Umbilical cord (tissue), 2 donors: ENCODE data around the gene RAD9A. TPM values are rescaled to one million over a fixed set of nuclear protein-coding genes. Genes with fewer than 3 reads are reported as not detected.
A peak's percentile ranks its signal among the peaks of the same experiment; 100 is the strongest.
"Not testable (repeated sequence)": the region's sequence is repeated elsewhere in the genome, so short reads cannot be mapped to it uniquely, and the experiment has no call there.

ENCODE experiments used
- DNase-seq: peaks from one replicate; pipeline ENCODE4 v3.0.0-alpha.2; 2015; ENCODE audit warnings: low spot score
- total RNA-seq: library from RNA; depleted of rRNA; stranded (reverse); fragments of >200 nt; gene quantifications from one replicate; pipeline ENCODE4 v1.2.3, GENCODE V29; 2014; ENCODE audit warnings: low replicate concordance; ENCODE audit not compliant: insufficient read depth

RAD9A gene
- total RNA-seq, 1 donor from 2014 or later: 9.4 TPM

- no peak for DNase-seq
Measured at GRCh38 chr11:67423466-67423865, 31.7 kb downstream of the RAD9A start.

GRCh38 chr11:67423891-67424613, 32.3 kb downstream of the RAD9A start:
- DNase-seq: no peak

- not testable (repeated sequence) for DNase-seq
Measured at GRCh38 chr11:67427364-67427859, 35.6 kb downstream of the RAD9A start.

- peak; percentile 99 for DNase-seq
Measured at GRCh38 chr11:67428052-67429001, 36.5 kb downstream of the RAD9A start, which contains the start of gene RPS6KB2. Gene RPS6KB2 (plus strand): TSS chr11:67428494. CDS start chr11:67428546, 52 bp downstream.

DNA sequence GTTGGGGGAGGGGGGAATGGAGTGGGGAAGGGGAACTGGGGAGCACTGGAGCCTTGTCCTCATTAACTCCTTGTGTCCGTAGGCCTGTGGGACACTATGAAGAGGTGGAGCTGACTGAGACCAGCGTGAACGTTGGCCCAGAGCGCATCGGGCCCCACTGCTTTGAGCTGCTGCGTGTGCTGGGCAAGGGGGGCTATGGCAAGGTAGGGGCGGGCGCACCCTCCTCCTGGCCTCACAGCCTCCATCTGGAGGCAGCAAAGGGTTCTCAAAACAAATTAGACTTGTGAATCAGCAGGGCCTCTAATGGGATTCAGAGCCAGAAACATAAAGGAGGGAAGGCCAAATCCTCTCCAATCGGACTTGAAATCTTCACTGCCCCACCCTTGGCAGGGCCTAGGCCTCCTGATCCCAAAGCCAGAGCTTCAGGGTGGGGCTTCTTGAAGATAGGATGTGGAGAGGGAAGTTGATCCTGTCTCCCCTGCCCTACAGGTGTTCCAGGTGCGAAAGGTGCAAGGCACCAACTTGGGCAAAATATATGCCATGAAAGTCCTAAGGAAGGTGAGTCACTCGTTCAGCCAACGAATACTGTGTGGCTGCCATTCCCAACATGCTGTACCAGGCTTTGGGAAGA, 37.4 kb downstream of the RAD9A start:
- DNase-seq: no peak

GRCh38 chr11:67429722-67430121, 37.9 kb downstream of the RAD9A start:
- DNase-seq: no peak

DNA sequence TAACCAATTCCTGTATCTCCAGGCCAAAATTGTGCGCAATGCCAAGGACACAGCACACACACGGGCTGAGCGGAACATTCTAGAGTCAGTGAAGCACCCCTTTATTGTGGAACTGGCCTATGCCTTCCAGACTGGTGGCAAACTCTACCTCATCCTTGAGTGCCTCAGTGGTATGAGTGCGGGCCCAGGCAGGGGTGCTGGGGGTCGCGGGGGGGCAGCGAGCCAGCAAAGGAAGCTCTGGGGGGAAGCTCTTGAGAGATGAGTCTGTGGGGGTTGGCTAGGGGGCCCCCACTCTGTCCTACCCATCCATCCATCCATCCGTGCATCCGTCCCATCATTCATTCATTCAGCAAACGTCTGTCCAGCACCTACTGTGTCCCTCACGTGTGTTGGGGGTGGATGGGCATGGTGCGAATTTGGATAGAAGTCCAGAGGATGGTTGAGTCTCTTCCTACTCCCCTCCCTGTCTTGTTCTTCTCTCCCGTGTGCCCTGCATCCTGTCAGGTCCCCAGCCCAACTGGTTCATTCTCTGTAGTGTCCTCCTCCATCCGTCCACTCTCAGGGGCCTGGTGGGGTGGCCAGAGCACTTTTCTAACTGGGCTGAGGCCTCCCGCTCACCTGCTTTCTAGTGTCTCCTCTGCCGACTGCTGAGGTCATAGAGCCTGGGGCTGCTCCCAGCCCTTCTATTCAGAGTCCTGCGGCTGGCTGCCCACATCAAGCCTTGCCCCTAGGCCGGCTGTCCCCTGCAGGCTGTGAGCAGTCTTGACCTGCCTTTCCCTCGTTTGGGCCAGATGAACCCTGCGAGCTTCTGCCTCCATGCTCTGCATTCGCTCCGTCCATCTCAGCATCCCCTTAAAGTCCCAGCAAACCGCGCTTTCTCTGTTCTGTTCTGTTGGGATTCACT, 39.8 kb downstream of the RAD9A start:
- DNase-seq: no peak

DNA sequence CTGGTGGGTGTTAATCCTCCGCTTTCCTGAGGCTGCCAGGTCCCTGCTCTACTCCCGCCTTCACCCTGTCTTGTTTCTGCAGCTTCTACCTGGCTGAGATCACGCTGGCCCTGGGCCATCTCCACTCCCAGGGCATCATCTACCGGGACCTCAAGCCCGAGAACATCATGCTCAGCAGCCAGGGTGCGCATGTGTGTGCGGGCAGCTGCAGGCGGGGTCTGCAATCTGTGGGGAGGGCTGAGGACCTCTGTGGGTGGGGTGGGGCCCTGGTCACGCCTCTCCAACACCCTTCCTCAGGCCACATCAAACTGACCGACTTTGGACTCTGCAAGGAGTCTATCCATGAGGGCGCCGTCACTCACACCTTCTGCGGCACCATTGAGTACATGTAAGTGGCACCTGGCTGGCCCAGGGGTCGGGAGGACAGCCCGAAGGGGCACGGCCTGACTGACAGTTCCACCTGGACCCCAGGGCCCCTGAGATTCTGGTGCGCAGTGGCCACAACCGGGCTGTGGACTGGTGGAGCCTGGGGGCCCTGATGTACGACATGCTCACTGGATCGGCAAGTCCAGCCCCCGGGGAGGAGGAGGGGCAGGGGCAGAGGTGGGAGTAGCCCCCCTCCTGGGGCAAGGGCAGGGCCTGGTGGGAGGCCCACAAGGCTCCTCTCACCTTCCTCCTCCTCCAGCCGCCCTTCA, 41.0 kb downstream of the RAD9A start:
- DNase-seq: no peak

DNA sequence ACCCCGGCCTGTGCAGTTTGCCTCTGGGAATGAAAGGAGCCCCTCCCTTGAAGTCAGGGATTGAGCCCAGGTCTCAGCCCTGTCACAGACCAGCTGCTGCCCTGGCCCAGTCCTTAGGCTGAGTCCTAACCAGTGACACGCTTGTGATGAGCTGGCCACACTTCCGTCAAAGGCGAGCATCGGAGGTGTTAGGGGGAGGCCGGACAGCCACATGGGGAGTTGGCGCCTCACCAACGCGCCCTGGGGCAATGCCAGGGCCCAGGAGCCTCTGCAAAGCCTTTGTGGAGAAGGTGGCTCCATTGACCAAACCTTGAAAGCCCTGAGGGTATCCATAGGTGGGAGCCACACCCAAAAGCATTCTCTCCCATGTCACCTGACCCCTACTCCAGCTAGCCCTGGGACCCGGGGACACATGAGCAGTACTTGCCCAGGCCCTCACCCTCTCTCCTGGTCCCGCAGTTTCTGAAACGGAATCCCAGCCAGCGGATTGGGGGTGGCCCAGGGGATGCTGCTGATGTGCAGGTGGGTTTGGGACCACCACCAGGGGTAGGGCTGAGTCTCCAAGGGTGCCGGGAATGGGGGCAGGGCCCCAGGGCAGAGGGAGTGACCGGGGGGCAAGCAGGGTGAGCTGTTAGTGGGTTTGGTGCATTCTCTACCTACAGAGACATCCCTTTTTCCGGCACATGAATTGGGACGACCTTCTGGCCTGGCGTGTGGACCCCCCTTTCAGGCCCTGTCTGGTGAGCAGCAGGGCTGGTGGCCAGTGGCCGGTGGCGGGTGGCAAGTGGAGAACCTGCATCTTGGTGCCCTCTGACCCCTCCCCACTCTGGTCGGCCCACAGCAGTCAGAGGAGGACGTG, 42.0 kb downstream of the RAD9A start:
- DNase-seq: no peak

- DNase-seq: no peak
Measured at GRCh38 chr11:67434395-67434881, 42.7 kb downstream of the RAD9A start.

DNA sequence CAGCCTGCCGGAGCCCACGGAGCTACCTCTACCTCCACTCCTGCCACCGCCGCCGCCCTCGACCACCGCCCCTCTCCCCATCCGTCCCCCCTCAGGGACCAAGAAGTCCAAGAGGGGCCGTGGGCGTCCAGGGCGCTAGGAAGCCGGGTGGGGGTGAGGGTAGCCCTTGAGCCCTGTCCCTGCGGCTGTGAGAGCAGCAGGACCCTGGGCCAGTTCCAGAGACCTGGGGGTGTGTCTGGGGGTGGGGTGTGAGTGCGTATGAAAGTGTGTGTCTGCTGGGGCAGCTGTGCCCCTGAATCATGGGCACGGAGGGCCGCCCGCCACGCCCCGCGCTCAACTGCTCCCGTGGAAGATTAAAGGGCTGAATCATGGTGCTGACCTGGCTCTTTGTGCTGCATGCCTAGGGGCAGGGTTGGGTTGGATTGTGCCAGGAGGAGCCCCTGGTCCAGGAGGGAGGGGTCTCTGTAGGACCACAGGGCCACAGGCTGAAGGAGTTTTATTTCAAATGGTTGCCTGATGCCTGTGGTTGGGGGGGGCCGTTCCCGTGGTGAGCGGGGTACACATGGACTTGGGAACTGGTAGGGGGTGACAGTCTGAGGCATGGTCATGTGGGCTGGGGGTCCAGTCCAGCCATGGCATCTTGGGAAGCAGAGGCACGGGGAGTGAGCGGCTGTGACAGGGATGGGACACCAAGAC, 43.4 kb downstream of the RAD9A start:
- DNase-seq: no peak

DNA sequence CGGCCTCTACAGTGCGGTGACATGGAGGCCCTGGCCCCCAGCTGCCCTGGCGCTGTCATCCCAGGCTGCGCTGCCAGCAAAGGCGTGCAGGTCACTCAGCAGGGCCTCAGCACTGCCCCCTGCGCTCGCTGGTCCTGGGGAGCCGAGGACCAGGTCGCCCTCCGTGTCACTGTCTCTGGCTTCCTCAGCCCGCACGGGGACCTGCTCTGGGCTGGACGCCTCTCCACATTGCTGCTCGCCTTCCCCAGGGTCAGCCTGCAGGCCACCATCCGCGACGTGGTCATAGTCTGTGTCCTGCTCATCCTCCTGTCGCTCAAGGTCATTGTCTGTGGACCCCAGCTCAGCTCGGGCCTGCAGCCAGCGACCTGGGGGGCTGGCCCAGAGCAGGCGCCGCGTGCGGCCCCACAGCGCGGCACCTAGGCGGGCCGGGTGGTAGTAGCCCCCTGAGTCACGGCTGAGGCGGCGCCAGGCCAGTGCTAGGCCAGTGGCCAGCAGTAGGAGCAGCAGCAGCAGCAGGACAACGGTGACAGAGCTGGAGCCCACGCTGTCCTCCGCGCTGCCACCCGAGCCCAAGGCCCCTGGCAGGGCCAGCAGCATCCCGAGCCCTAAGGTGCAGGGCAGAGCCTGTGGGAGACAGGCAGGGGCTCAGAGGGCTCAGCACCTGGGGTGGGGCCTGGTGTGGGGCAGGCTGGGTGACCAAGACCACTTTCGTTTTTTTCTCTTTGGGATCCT, 44.1 kb downstream of the RAD9A start:
- DNase-seq: no peak

- DNase-seq: no peak
Measured at GRCh38 chr11:67436459-67437081, 44.8 kb downstream of the RAD9A start.

- DNase-seq: no peak
Measured at GRCh38 chr11:67437082-67437808, 45.5 kb downstream of the RAD9A start, which contains the start of gene PTPRCAP. Gene PTPRCAP (minus strand): TSS chr11:67437682. CDS start chr11:67437619, 63 bp downstream.

DNA sequence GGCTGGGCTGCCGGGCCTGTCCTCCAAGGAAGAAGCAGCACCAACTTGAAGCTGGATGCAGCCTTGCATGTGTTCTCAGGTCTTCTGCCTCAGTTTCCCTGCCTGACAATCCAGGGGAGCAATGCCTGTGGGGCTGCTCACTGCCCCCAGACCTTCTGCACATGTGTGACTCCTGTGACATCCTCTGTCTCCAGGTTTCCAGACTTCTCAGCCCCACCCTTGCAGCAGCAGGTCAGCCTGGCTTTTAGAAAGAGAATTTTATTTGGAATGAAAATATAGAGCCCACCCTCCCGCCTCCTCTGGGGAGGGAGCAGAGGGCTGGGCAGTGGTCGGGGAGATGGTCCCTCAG, 46.0 kb downstream of the RAD9A start:
- DNase-seq: no peak

DNA sequence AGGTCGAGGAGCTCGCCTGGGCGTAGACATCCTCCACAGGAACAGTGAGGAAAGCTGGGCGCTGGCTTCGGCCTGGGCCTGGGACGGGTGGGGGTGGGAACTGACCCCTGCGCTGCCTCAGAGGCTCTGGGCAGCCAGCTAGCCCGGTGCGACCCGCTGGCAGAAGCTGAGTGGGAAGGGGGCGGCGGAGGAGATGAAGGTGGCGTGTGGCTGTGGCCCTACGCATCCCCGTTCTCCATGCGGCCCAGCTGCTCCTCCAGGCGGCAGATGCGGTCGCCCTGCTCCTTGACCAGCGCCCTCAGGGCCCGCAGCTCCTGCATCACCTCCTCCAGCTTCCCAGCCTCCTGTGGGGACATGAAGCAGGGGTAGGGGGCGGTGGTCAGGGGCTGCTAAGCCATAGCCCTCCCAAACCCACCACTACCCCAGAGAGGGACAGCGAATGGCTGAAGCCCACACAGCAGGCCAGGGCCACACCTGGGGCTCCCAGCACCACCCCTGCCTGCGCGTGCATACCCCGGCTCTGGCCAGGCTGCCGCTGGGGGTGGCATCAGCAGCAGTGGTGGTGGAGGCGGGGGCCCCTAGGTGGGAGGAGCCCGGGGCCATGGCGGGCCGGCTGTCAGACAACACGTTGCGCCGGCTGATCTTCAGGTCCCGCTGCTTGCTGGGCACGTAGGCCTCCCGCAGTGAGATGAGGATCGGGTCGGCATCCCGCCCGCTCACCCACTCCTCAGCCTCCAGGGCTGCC, 46.5 kb downstream of the RAD9A start:
- DNase-seq: no peak
